GM23338 (cell line): ENCODE results near the gene SLC1A3. TPM values are rescaled to one million over a fixed set of nuclear protein-coding genes. Genes with fewer than 3 reads are reported as not detected.

Experiments
- ATAC-seq: fragments of 200-7000 bp; cut with Tn5 transposase; 3 replicates; pipeline ENCODE4 v1.9.1; 2020
- DNase-seq: peaks from one replicate; pipeline ENCODE4 v3.0.0-alpha.2; 2015; ENCODE audit warnings: low spot score
- H2AFZ ChIP-seq: fragments of 200-600 bp; sonication (generic); 2 replicates; pipeline ENCODE4 v1.8.0; 2016; ENCODE audit warnings: antibody characterized with exemption, mild to moderate bottlenecking, moderate library complexity
- H3F3A ChIP-seq: fragments of 200-600 bp; sonication (generic); replicated peaks from 2 replicates; pipeline ENCODE4 v1.8.0; 2017; ENCODE audit warnings: antibody characterized with exemption, mixed run types, low read depth
- H3K27ac ChIP-seq: fragments of 200-600 bp; sonication (generic); 2 replicates; pipeline ENCODE4 v1.6.1; 2016; ENCODE audit warnings: low read depth
- H3K27me3 ChIP-seq: fragments of 200-600 bp; sonication (generic); 2 replicates; pipeline ENCODE4 v1.8.0; 2016; ENCODE audit warnings: mild to moderate bottlenecking, mixed run types, moderate library complexity; ENCODE audit not compliant: insufficient read depth
- H3K36me3 ChIP-seq: fragments of 200-600 bp; sonication (generic); 2 replicates; pipeline ENCODE4 v1.8.0; 2016; ENCODE audit warnings: mild to moderate bottlenecking; ENCODE audit not compliant: insufficient read depth
- H3K4me1 ChIP-seq: fragments of 200-600 bp; sonication (generic); 2 replicates; pipeline ENCODE4 v1.8.0; 2016; ENCODE audit warnings: mild to moderate bottlenecking, moderate library complexity; ENCODE audit not compliant: insufficient read depth
- H3K4me2 ChIP-seq: fragments of 200-600 bp; sonication (generic); 2 replicates; pipeline ENCODE4 v1.7.1; 2017; ENCODE audit warnings: mixed run types
- H3K4me3 ChIP-seq: fragments of 200-600 bp; sonication (generic); 2 replicates; pipeline ENCODE4 v1.6.1; 2016; ENCODE audit warnings: mixed run types
- H3K79me2 ChIP-seq: fragments of 200-600 bp; sonication (generic); replicated peaks from 2 replicates; pipeline ENCODE4 v1.8.0; 2017; ENCODE audit warnings: mild to moderate bottlenecking; ENCODE audit not compliant: insufficient read depth
- H3K9me2 ChIP-seq: fragments of 200-600 bp; sonication (generic); 2 replicates; pipeline ENCODE4 v1.8.0; 2017; ENCODE audit not compliant: insufficient read depth
- H4K20me1 ChIP-seq: fragments of 200-600 bp; sonication (generic); replicated peaks from 2 replicates; pipeline ENCODE4 v1.8.0; 2017; ENCODE audit warnings: mild to moderate bottlenecking; ENCODE audit not compliant: insufficient read depth
- H3K27ac Mint-ChIP-seq: 2 replicates; pipeline ENCODE4 v1.8.0; 2020; ENCODE audit warnings: inconsistent platforms, mild to moderate bottlenecking, moderate library complexity, mixed read lengths
- H3K27me3 Mint-ChIP-seq: 3 replicates; pipeline ENCODE4 v1.8.0; 2022; ENCODE audit warnings: low read depth, mild to moderate bottlenecking, moderate library complexity, mixed read lengths, inconsistent platforms; ENCODE audit not compliant: insufficient read depth, poor library complexity
- H3K36me3 Mint-ChIP-seq: 3 replicates; pipeline ENCODE4 v1.8.0; 2021; ENCODE audit warnings: low read depth, mild to moderate bottlenecking, inconsistent platforms, moderate library complexity, mixed read lengths
- H3K4me1 Mint-ChIP-seq: 3 replicates; pipeline ENCODE4 v1.8.0; 2020; ENCODE audit warnings: mild to moderate bottlenecking, inconsistent platforms, mixed read lengths
- H3K4me3 Mint-ChIP-seq: 3 replicates; pipeline ENCODE4 v1.8.0; 2021; ENCODE audit warnings: moderate library complexity, mild to moderate bottlenecking, inconsistent platforms, mixed read lengths
- H3K9me3 Mint-ChIP-seq: 3 replicates; pipeline ENCODE4 v1.8.0; 2020; ENCODE audit warnings: moderate library complexity, mild to moderate bottlenecking, inconsistent platforms, mixed read lengths
- CREB1 ChIP-seq: fragments of 250-450 bp; sonication (Bioruptor Pico); IDR thresholded peaks from 2 replicates; pipeline ENCODE4 v1.5.0; 2020; ENCODE audit warnings: low read depth, mild to moderate bottlenecking, moderate library complexity
- CTCF ChIP-seq, 2 experiments: fragments of 200-600 bp in 1 of 2; sonication (generic) in 1 of 2; conservative IDR thresholded peaks; 2 replicates each; pipeline versions ENCODE4 v1.5.1 to v1.6.1; 2016 to 2017; ENCODE audit warnings: antibody characterized with exemption in 2 of 2, low read depth in 2 of 2, mild to moderate bottlenecking in 2 of 2, moderate library complexity in 1 of 2
- ETS1 ChIP-seq: IDR thresholded peaks from 2 replicates; pipeline ENCODE4 v1.6.1; 2016; ENCODE audit warnings: antibody characterized with exemption
- EZH2 ChIP-seq: fragments of 200-600 bp; sonication (generic); IDR thresholded peaks from one replicate; pipeline ENCODE4 v1.8.0; 2017; ENCODE audit warnings: antibody characterized with exemption, mild to moderate bottlenecking, low read depth; ENCODE audit not compliant: unreplicated experiment
- EZH2phosphoT487 ChIP-seq: fragments of 200-600 bp; sonication (generic); IDR thresholded peaks from one replicate; pipeline ENCODE4 v1.8.1; 2018; ENCODE audit warnings: antibody characterized with exemption; ENCODE audit not compliant: unreplicated experiment
- JUNB ChIP-seq: IDR thresholded peaks from one replicate; pipeline ENCODE4 v1.6.1; 2016; ENCODE audit warnings: antibody characterized with exemption; ENCODE audit not compliant: unreplicated experiment
- NANOG ChIP-seq: IDR thresholded peaks from 2 replicates; pipeline ENCODE4 v1.6.1; 2016; ENCODE audit warnings: antibody characterized with exemption, borderline replicate concordance
- POLR2AphosphoS5 ChIP-seq: IDR thresholded peaks from 2 replicates; pipeline ENCODE4 v1.6.1; 2016; ENCODE audit warnings: antibody characterized with exemption, low read depth
- REST ChIP-seq: IDR thresholded peaks from one replicate; pipeline ENCODE4 v1.6.1; 2018; ENCODE audit warnings: antibody characterized with exemption; ENCODE audit not compliant: unreplicated experiment
- STAT1 ChIP-seq: IDR thresholded peaks from one replicate; pipeline ENCODE4 v1.6.1; 2016; ENCODE audit warnings: antibody characterized with exemption; ENCODE audit not compliant: unreplicated experiment
- ZNF114 ChIP-seq: fragments of 250-450 bp; sonication (Bioruptor Pico); IDR thresholded peaks from 2 replicates; pipeline ENCODE4 v1.5.0; 2020; ENCODE audit warnings: mild to moderate bottlenecking, moderate library complexity
- ZNF331 ChIP-seq: fragments of 250-450 bp; sonication (Bioruptor Pico); IDR thresholded peaks from 2 replicates; pipeline ENCODE4 v1.5.0; 2020; ENCODE audit warnings: low read depth, mild to moderate bottlenecking, moderate library complexity
- ZNF462 ChIP-seq: fragments of 250-450 bp; sonication (Bioruptor Pico); IDR thresholded peaks from 2 replicates; pipeline ENCODE4 v1.5.0; 2020; ENCODE audit warnings: mild to moderate bottlenecking, moderate library complexity
- polyA plus RNA-seq: library from polyadenylated mRNA; unstranded; fragments of >200 nt; fragmentation: Nextera tagmentation; extraction: Ambion mirVana; gene quantifications from 2 replicates; pipeline ENCODE4 v1.2.1, GENCODE V29; 2016
- total RNA-seq: library from RNA; depleted of rRNA; stranded (reverse); fragments of >200 nt; shearing (Covaris generic); gene quantifications from 2 replicates; pipeline ENCODE4 v1.2.3, GENCODE V29; 2014

Gene SLC1A3
- total and polyA plus RNA-seq, 2 experiments from 2014 or later: 29.0 to 40.7 TPM

GRCh38 chr5:36600917-36601527 is 5.4 kb upstream of the SLC1A3 start:
- H3K36me3 Mint-ChIP-seq: no peaks in the 10 kb centered on the region; the same call in 2 of the 3 replicates
- H2AFZ ChIP-seq: no peak overlapping the region
- H3K27me3 ChIP-seq: no peaks in the 10 kb centered on the region
- peaks cover 42% of the 10 kb centered on the region for H3K4me1 ChIP-seq
- H3K27ac ChIP-seq: no peak overlapping the region
- ATAC-seq: no peak
- 0 out of 3 replicates have a peak, but pooled peaks cover 4% of the 10 kb centered on the region for H3K9me3 Mint-ChIP-seq
- no peak overlapping the region for H3K27ac Mint-ChIP-seq
- H3K9me2 ChIP-seq: peaks cover under 1% of the 10 kb centered on the region; the same call in 1 of the 2 replicates
- H3K4me1 Mint-ChIP-seq: peaks cover 59% of the 10 kb centered on the region
- no peaks in the 10 kb centered on the region for H3K36me3 ChIP-seq
- no peaks in the 10 kb centered on the region for H4K20me1 ChIP-seq
- no peak for DNase-seq
- peaks cover 10% of the 10 kb centered on the region for H3K27me3 Mint-ChIP-seq
- no peaks in the 10 kb centered on the region for H3K79me2 ChIP-seq
- no peak overlapping the region; the same call in 2 of the 3 replicates for H3K4me3 Mint-ChIP-seq
- H3K4me3 ChIP-seq: no peak overlapping the region
- H3F3A ChIP-seq: no peaks in the 10 kb centered on the region; the same call in 1 of the 2 replicates
- no peak overlapping the region for H3K4me2 ChIP-seq
- TF ChIP-seq NANOG (no peak), ZNF331 (CRISPR knock-in tag) (no peak), ZNF114 (CRISPR knock-in tag) (no peak), CTCF (conservative IDR thresholded peaks at IDR 0.05; ENCODE audit: low read depth in 2 of 2) (no peak), ZNF462 (CRISPR knock-in tag) (no peak), JUNB (no peak), STAT1 (no peak), POLR2AphosphoS5 (no peak), CREB1 (no peak), ETS1 (no peak), EZH2 (no peak), REST (no peak), EZH2phosphoT487 (no peak)
